Esophagus mucosa (tissue), 1 donor: ENCODE measurements around the gene NR1I3. TPM values are rescaled to one million over a fixed set of nuclear protein-coding genes. Genes with fewer than 3 reads are reported as not detected.

Experiments
- ATAC-seq: fragments of 200-7000 bp; cut with Tn5 transposase; one replicate; pipeline ENCODE4 v1.9.1; 2020
- total RNA-seq: library from RNA; stranded (reverse); gene quantifications from one replicate; pipeline ENCODE4 v1.2.4, GENCODE V29; 2023
- donor health status: DM: yes; HTN: yes; CAD: no.

Gene NR1I3
- total RNA-seq, 1 donor from 2014 or later: not detected

DNA sequence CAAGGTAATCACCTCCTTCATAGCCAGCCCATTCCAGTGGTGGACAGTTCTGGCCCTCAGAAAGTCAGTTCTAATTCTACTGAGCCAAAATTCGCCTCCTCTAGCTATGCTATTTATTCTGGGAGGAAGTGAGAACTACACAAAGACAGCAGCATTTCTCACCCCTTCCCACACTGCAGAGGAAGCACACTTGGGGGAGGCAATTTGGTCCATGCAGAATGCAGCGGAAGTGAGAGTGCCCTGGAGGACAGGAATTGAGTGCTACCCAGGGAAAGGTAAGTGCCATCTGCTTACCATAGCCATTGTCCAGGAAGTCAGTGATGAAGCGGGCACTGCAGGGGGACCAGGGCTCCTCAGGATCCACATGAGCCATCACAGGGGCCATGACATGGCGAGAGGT, 42.8 kb downstream of the NR1I3 start:
- ATAC-seq: no peak

DNA sequence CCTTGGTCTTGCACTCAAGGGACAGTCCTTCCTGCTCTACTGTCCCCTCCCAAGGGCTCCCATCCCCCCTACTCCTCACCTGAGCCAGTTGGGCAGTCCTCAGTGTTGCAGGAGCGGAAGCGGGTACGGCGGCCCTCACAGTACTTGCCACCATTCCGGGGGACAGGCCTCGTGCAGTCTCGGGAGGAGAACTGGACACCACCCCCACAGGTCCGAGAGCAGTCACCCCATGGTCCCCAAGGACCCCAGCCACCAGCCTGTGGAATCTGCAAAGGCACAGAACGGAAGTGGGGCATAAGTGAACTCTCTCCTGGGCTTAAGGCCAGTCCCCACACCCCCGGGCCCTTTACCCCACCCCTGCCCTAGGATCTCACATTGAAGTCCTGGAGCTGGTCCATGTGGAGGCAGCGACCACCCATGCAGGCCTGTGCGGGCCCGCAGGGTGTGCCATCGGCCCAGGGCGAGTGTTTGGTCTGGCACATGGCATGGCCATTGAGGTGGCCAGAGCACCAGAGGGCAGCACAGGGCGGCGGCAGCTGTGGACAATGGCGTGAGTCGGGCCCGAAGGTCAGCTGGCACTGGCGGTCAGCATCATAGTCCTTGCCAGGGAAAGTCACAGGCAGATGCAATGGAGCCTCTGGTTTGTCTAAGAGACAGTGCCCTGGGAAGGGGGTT, 44.3 kb downstream of the NR1I3 start:
- no peak for ATAC-seq

DNA sequence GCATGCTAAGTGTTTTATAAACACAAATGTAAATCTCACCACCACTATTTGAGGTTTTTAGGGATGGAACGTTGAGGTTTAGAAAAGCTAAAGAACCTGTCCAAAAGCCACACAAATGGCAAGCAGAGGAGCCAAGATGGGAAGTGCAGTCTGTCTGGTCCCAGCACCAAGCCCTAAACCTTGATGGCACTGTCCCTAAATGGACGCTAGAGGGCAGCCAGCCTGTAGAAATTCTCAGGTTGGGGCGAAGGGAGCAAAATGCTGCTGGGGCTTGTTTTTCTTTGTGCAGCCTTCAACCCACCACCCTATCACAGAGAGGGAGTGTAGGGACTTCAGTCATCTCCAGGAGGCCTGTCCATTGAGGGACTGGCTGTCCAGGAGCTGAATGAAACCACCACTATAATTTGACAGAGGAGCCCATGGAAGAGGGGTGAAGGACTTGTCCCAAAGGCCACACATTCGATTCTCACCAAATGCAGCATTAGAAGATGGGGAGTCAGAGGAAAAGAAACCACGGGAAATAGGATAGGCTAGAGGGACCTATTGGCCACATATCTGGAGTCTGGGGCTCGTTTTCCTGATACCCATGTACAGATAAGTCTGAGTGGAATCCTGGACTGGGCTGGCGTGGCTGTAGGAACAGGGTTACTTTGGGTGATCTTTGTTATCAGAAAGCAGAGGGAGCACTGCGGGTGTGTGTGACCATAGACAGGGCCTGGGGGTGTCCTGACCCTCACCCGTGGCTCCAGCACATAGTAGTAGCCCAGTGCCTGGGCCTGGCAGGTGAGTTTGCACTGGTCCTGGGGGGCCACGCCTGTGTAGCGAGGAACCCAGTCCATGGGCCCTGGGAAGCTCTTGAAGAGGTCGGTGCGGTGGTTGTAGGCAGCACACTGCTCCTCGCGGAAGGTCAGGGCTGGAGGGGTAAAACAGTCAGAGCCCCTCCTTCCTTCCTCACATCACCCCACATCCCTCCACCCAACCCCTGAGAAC, 45.2 kb downstream of the NR1I3 start:
- ATAC-seq: peak; percentile 65

DNA sequence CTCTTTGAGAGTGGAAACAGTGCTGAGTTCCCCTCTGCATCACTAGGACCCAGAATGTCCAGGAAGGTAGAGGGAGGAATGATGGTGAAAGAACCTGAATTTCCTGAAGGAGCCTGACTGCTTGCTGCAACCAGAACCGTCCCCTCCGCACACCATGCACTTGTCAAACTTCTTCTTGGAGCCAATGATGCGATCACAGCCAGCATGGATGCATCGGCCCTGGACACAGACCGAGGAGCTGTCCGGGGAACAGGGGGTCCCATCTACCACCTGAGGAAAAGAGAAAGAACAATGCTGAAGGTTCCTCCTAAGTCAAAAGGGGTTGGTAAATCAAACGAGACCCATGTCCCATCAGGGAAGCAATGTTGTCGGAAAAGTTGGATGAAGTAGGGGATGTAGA, 46.0 kb downstream of the NR1I3 start:
- no peak for ATAC-seq

DNA sequence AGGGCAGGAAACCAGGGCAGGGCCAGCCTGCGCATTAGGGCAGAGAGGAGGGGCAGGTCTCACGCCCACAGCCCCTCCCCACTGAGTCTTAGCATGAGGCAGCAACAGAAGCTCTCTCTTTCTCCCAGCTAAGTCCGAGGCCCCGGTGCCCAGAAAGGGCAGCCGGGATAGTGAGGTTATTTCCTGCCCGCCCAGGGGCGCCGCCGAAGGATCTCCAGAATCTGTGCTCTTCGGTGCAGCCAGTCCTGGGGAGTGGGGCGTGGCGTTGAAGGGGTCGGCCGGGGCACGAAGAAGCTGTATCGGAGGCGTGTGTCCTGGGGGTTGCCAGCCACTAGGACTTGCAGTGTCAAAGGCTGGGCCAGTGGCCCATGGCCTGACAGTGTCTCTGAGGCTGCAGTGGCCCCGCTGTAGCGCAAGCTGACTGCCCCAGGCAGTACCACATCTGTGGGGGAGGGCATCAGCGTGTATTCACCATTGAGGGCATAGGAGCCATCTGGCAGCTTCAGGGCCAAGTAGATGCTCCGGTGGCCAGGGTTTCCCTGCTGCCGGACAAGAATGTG, 47.0 kb downstream of the NR1I3 start:
- ATAC-seq: no peak

DNA sequence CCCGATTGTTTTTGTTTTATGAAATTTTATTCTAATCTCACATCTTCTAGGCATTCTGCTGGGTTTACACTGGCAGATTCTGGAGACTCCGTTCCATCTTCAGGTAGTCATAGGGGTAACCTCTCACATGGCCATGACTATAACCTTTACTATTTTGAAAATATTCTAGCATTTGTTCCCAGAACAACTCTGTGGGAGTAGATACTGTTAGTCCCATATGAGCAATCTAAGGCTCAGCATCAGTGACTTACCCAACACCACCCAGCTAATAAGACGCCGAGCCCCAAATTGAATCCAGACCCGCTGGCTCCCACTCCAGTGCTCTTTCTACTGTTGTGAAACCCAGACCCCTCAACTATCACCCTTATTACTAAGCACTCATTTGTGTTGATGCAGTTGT, 49.0 kb downstream of the NR1I3 start:
- no peak for ATAC-seq

DNA sequence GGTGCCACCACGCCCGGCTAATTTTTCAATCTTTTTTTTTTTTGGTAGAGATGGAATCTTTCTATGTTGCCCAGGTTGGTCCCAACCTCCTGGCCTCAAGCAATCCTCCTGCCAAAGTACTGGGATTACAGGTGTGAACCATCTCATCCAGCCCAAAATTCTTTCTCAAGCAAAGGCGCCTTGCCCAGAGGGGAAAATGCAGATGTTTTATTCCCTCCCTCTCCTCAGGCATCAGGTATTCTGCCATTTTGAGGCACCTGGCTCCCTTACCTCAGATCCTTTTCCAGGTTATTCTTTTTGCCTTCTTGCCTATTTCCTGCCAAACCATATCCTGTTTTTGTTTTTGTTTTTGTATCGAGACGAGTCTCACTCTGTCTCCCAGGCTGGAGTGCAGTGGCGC, 49.6 kb downstream of the NR1I3 start:
- no peak for ATAC-seq

DNA sequence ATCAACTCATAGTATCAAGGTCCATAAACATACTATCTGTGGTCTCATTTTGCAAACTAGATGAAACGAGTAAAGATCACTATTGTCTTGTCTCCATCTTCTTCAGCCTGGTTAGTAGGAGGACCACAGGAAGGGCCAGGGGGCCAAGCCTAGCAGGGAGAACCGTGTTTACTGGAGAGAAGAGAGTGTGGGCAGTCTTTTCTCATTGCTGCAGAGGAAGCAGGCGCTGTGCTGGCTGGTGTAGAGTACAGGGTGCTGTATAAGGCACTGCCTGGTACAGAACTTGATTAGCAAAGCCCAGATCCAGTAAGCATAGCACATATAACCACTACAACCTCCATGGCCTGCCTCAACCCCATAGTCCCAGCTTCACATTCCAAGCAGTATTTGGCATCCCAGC, 50.7 kb downstream of the NR1I3 start:
- ATAC-seq: peak; percentile 17

DNA sequence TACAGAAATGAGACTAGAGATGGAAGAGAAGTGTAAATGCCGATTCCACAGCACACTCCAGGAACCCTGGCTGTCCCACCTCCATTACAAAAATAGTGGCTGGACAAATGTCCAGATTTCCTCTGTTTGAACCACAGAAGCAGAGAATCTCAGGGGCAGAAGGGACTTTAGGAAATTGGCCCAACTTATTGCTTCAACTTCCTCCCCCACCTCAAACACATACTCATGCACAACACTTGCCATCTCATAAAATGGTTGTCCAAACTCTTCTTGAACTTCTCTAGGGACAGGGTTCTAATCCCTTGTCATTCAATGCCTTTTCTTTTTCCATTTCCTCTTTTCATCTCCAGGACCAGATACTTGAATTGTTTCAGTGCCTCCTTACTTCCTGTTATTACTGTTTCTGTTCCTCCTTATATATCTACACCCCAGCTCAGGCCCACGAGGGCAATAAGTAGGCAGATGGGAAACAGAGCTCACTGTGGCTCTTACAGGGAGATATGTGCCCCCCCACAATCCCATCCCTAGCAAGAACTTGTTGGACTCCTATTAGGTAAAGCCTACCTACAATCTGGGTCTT, 52.2 kb downstream of the NR1I3 start:
- peak; percentile 27 for ATAC-seq

DNA sequence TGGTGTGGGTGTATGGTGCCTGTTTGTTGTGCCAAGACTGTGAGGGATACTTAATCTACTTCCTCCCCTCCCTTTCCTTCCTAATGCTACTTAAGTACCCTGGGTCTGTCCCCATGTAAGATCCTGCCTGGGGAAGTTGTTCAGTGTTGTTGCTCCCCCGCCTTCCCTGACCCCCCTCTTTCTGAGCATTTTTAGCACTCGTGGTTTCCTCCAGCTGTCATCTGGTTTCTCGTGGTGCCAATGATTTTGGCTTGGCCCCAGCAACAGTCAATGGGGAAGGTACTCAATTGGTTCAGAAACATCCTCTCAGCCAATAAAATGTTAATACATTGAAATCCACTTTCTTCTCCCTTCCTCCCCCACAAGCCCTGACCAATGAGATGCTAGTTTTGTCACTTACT, 52.7 kb downstream of the NR1I3 start:
- ATAC-seq: peak; percentile 57

DNA sequence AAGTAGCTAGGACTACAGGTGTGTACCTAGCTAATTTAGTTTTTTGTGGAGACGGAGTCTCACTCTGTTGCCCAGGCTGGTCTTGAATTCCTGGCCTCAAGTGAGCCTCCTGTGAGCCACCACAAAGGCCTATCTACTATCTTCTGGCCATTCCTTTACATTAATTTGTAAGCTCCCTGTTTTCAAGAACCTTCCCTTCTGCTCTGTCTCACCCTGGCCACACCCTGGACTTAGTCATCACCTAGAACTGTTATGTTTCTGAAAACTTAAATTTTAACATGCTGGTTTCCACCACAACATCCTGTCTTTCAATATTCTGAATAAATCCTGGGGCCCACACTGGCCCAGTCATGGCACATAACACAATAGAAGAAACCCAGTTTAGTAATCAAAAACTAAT, 55.8 kb downstream of the NR1I3 start:
- ATAC-seq: peak; percentile 18

DNA sequence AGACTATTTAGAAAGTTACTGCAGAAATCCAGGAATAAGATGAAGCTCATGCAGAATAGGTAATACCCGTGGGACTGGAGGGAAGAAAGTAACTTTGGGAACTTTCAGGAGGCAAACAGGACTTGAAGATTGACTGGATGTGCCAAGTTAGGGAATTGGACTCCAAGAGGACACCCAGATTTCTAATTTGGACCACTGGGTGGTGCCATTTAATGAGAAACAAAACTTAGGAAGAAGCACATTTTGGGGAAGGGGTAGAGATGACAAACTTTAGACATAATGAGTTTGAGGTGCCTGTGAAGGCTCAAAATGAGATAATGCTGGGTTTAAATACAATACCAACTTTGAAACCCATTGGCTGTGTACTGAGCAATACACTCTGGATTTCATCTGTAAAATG, 57.4 kb downstream of the NR1I3 start:
- no peak for ATAC-seq

DNA sequence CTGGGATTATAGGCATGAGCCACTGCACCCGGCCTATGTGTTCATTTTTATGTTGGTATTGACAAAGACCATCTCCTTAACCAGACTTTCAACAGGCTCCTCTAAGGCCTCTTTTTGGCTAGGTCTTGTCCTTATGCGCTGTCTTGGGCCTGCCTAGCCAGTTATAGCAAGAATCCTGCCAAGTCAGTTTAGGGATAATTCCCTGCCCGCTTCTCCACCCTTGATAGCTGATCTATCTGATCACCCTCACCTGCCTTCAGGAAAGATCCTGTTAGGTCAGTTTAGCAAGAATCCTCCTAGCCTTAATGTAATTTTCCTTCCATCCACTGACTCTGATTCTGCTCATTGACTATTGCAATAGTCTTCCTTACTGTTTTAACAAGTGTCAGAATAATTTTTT, 58.3 kb downstream of the NR1I3 start:
- peak; percentile 76 for ATAC-seq

Other genes with a start within 250 kb of the NR1I3 start
- 137 TPM for gene F11R, start 217.1 kb downstream of the NR1I3 start, total RNA-seq
- gene TSTD1, start 199.2 kb downstream of the NR1I3 start, total RNA-seq: 67.9 TPM
- gene USF1, start 192.2 kb downstream of the NR1I3 start, total RNA-seq: 25.2 TPM
- gene ARHGAP30, start 168.3 kb downstream of the NR1I3 start, total RNA-seq: 6.0 TPM
- gene NECTIN4, start 148.6 kb downstream of the NR1I3 start, total RNA-seq: 115 TPM
- 4.5 TPM for gene KLHDC9, start 139.8 kb downstream of the NR1I3 start, total RNA-seq
- gene PFDN2, start 120.2 kb downstream of the NR1I3 start, total RNA-seq: 46.2 TPM
- 26.4 TPM for gene NIT1, start 120.1 kb downstream of the NR1I3 start, total RNA-seq
- gene DEDD, start 105.5 kb downstream of the NR1I3 start, total RNA-seq: 24.9 TPM
- gene UFC1, start 84.2 kb downstream of the NR1I3 start, total RNA-seq: 76.7 TPM
- gene USP21, start 78.7 kb downstream of the NR1I3 start, total RNA-seq: 15.6 TPM
- gene PPOX, start 71.8 kb downstream of the NR1I3 start, total RNA-seq: 10.4 TPM
- 17.7 TPM for gene B4GALT3, start 60.7 kb downstream of the NR1I3 start, total RNA-seq
- 1.3 TPM for gene ADAMTS4, start 39.1 kb downstream of the NR1I3 start, total RNA-seq
- gene NDUFS2, start 35.8 kb downstream of the NR1I3 start, total RNA-seq: 56.4 TPM
- gene FCER1G, start 22.9 kb downstream of the NR1I3 start, total RNA-seq: 0.76 TPM
- not detected for gene APOA2, start 14.6 kb downstream of the NR1I3 start, total RNA-seq
- 11.4 TPM for gene TOMM40L, start 12.1 kb downstream of the NR1I3 start, total RNA-seq
- 29.3 TPM for gene PCP4L1, start 20.5 kb upstream of the NR1I3 start, total RNA-seq
- gene MPZ, start 71.8 kb upstream of the NR1I3 start, total RNA-seq: 1.4 TPM
- 185 TPM for gene SDHC, start 76.2 kb upstream of the NR1I3 start, total RNA-seq
- gene CFAP126, start 129.7 kb upstream of the NR1I3 start, total RNA-seq: not detected